Activated CD4-positive, alpha-beta T cell treated with anti-CD3 and anti-CD28 coated beads for 36 hours (primary cell): Measurements from ENCODE around the gene CAPN14. TPM values are rescaled to one million over a fixed set of nuclear protein-coding genes. Genes with fewer than 3 reads are reported as not detected.
"Not testable (repeated sequence)": the region's sequence is repeated elsewhere in the genome, so short reads cannot be mapped to it uniquely, and the experiment has no call there.

ENCODE experiments used
- ATAC-seq: fragments of 200-7000 bp; cut with Tn5 transposase; one replicate; pipeline ENCODE4 v1.10.0; 2021; ENCODE audit warnings: mild to moderate bottlenecking, moderate library complexity
- CTCF ChIA-PET: fragments of 350-600 bp; sonication (Branson Sonifier 250); formaldehyde crosslinking; loops from one replicate; lab custom pipeline; 2021; ENCODE audit warnings: antibody characterized with exemption; lab: Charles Lee
- POLR2A ChIA-PET: fragments of 350-600 bp; sonication (Branson Sonifier 250); formaldehyde crosslinking; loops from one replicate; lab custom pipeline; 2021; ENCODE audit warnings: antibody characterized with exemption, inconsistent platforms; lab: Charles Lee
- DNase-seq: peaks from one replicate; pipeline ENCODE4 v3.0.0-alpha.2; 2020
- H3K27ac Mint-ChIP-seq: one replicate; pipeline ENCODE4 v1.8.0; 2021; ENCODE audit warnings: mixed read lengths
- H3K27me3 Mint-ChIP-seq: one replicate; pipeline ENCODE4 v1.8.0; 2021; ENCODE audit warnings: mixed read lengths
- H3K36me3 Mint-ChIP-seq: one replicate; pipeline ENCODE4 v1.8.0; 2021; ENCODE audit warnings: low read depth, mixed read lengths
- H3K4me1 Mint-ChIP-seq: one replicate; pipeline ENCODE4 v1.8.0; 2021; ENCODE audit warnings: mixed read lengths
- H3K4me3 Mint-ChIP-seq: one replicate; pipeline ENCODE4 v1.8.0; 2021; ENCODE audit warnings: mild to moderate bottlenecking, moderate library complexity, mixed read lengths
- H3K9me3 Mint-ChIP-seq: one replicate; pipeline ENCODE4 v1.8.0; 2021; ENCODE audit warnings: low read depth, mixed read lengths
- intact Hi-C, 2 experiments: fragments of 100-400 bp; cut with DNase I in 1 of 2; cut with micrococcal nuclease in 1 of 2; formaldehyde crosslinking; loops; one replicate each; pipeline versions ENCODE4 v1.14.2 to v1.15.1; 2022 to 2024; cut with DNase I, micrococcal nuclease
- total RNA-seq, 2 experiments: library from RNA; stranded (reverse); gene quantifications; one replicate each; pipeline ENCODE4 v1.2.3, GENCODE V29; 2021

CAPN14 gene
- total RNA-seq, 2 experiments from 2014 or later = 0.51 to 0.64 TPM

- DNase-seq (no peak), ATAC-seq (no peak)
- ChIA-PET CTCF (interaction anchor here (1.0 kb wide), 1 partner anchor 11 kb away, joined by 3 read pairs; no protein-coding TSS in a partner anchor), POLR2A (no interaction called here)
- intact Hi-C loops = no loop called here
- no peaks in the 10 kb centered on the region for H3K9me3 Mint-ChIP-seq
- no peaks in the 10 kb centered on the region for H3K4me1 Mint-ChIP-seq
- no peak overlapping the region for H3K27ac Mint-ChIP-seq
- H3K36me3 Mint-ChIP-seq = no peaks in the 10 kb centered on the region
- no peak overlapping the region for H3K4me3 Mint-ChIP-seq
- no peaks in the 10 kb centered on the region for H3K27me3 Mint-ChIP-seq
Measured at GRCh38 chr2:31191931-31192330, 25.4 kb downstream of the CAPN14 start.

DNA sequence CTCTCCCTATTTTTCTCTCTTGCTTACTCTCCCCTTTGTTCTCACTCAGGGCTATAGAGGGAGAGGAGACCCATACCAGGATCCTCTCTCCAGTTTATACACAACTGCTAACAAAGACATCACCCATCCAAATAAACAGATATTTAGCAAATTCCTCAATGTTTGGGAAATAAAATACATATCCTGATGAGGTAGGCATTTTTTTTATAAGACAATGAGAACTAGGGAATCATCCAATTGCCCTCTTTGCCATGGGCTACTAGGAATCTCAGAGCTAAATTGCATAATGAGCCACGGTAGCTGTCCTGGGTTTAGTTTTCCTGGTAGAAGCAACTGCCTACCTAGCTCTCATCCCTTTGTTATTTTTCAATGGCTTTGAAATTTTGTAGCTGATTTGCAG, 27.1 kb downstream of the CAPN14 start:
- H3K27me3 Mint-ChIP-seq = no peaks in the 10 kb centered on the region
- H3K9me3 Mint-ChIP-seq = no peaks in the 10 kb centered on the region
- H3K36me3 Mint-ChIP-seq = no peaks in the 10 kb centered on the region
- DNase-seq (no peak), ATAC-seq (no peak)
- ChIA-PET POLR2A (no interaction called here), CTCF (interaction anchor here (0.9 kb wide), 1 partner anchor 21 kb away, joined by 3 read pairs; no protein-coding TSS in a partner anchor)
- no peaks in the 10 kb centered on the region for H3K4me1 Mint-ChIP-seq
- no peak overlapping the region for H3K4me3 Mint-ChIP-seq
- intact Hi-C loops = no loop called here
- H3K27ac Mint-ChIP-seq = no peak overlapping the region

GRCh38 chr2:31189141-31189540, 28.2 kb downstream of the CAPN14 start:
- Mint-ChIP-seq H3K27me3 (no peaks in the 10 kb centered on the region), H3K36me3 (no peaks in the 10 kb centered on the region), H3K4me3 (no peak overlapping the region), H3K9me3 (peaks cover 3% of the 10 kb centered on the region), H3K27ac (no peak overlapping the region), H3K4me1 (no peaks in the 10 kb centered on the region)
- intact Hi-C loops = no loop called here
- ChIA-PET POLR2A (no interaction called here), CTCF (no interaction called here)
- DNase-seq (no peak), ATAC-seq (no peak)

DNA sequence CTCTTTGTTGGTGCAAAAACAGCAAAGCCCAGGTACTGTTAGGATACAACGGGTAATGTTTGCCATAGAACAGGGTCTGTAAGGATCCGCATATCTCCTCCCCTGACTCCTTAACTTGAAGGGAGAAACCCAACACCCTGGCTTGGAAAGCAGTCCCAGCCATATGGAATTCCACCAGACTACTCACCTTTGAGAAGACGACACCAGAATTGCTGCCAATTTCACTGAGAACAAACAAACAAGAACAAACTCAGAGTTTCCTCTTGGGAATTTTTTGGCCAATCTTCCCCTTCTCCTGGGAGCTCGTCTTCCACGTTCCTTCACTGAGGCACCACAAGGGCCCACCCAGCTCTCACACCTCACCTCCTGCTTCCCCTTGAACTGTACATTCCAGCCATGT, 29.2 kb downstream of the CAPN14 start:
- Mint-ChIP-seq H3K4me1 (no peaks in the 10 kb centered on the region), H3K4me3 (no peak overlapping the region), H3K27ac (no peak overlapping the region), H3K27me3 (no peaks in the 10 kb centered on the region), H3K36me3 (no peaks in the 10 kb centered on the region), H3K9me3 (peaks cover 3% of the 10 kb centered on the region)
- ChIA-PET POLR2A (no interaction called here), CTCF (interaction anchor here (0.7 to 1.9 kb wide), 3 partner anchors 9 to 18 kb away, joined by 3 to 8 read pairs (median 3); no protein-coding TSS in a partner anchor)
- DNase-seq (no peak), ATAC-seq (no peak)
- intact Hi-C loops = no loop called here

GRCh38 chr2:31187166-31187565, 30.1 kb downstream of the CAPN14 start:
- Mint-ChIP-seq H3K4me1 (no peaks in the 10 kb centered on the region), H3K4me3 (no peak overlapping the region), H3K36me3 (no peaks in the 10 kb centered on the region), H3K27me3 (no peaks in the 10 kb centered on the region), H3K9me3 (peaks cover 3% of the 10 kb centered on the region), H3K27ac (no peak overlapping the region)
- intact Hi-C loops = no loop called here
- ATAC-seq = no peak
- no peak for DNase-seq
- POLR2A ChIA-PET = no interaction called here
- CTCF ChIA-PET = interaction anchor here (0.8 to 1.9 kb wide), 2 partner anchors 10 to 17 kb away, joined by 3 to 8 read pairs; no protein-coding TSS in a partner anchor

GRCh38 chr2:31183973-31184372, 33.3 kb downstream of the CAPN14 start:
- CTCF ChIA-PET = not testable (repeated sequence)

GRCh38 chr2:31176742-31177141, 40.6 kb downstream of the CAPN14 start:
- DNase-seq (no peak), ATAC-seq (no peak)
- intact Hi-C loops = no loop called here
- Mint-ChIP-seq H3K36me3 (no peaks in the 10 kb centered on the region), H3K4me1 (no peaks in the 10 kb centered on the region), H3K27me3 (no peaks in the 10 kb centered on the region), H3K27ac (no peak overlapping the region), H3K4me3 (no peak overlapping the region), H3K9me3 (no peaks in the 10 kb centered on the region)
- ChIA-PET POLR2A (no interaction called here), CTCF (interaction anchor here (0.6 kb wide), 1 partner anchor 290 kb away, joined by 3 read pairs; no protein-coding TSS in a partner anchor)

More at GRCh38 chr2:31183973-31184372, 33.3 kb downstream of the CAPN14 start:
- ATAC-seq, H3K27ac Mint-ChIP-seq, H3K4me3 Mint-ChIP-seq, intact Hi-C loops, H3K4me1 Mint-ChIP-seq, H3K27me3 Mint-ChIP-seq, POLR2A ChIA-PET, H3K36me3 Mint-ChIP-seq, H3K9me3 Mint-ChIP-seq, DNase-seq: not testable (repeated sequence)

GRCh38 chr2:31171142-31171541, 46.2 kb downstream of the CAPN14 start:
- Mint-ChIP-seq H3K9me3 (no peaks in the 10 kb centered on the region), H3K27ac (no peak overlapping the region), H3K4me1 (no peaks in the 10 kb centered on the region), H3K4me3 (no peak overlapping the region), H3K36me3 (no peaks in the 10 kb centered on the region), H3K27me3 (no peaks in the 10 kb centered on the region)
- ChIA-PET CTCF (interaction anchor here (0.5 to 5.0 kb wide), 11 partner anchors 15 to 458 kb away, joined by 3 to 81 read pairs (median 5); no protein-coding TSS in a partner anchor), POLR2A (no interaction called here)
- intact Hi-C loops = no loop called here
- ATAC-seq (no peak), DNase-seq (no peak)

- H3K27me3 Mint-ChIP-seq = no peaks in the 10 kb centered on the region
- ATAC-seq (peak; percentile 88), DNase-seq (peak; percentile 73)
- intact Hi-C loops = loop anchor here (1.0 kb wide), 4 partner anchors 32 to 456 kb away; partner anchors contain the start of gene GALNT14 (in 1 of the 2)
- H3K36me3 Mint-ChIP-seq = no peaks in the 10 kb centered on the region
- ChIA-PET CTCF (interaction anchor here (0.6 to 5.0 kb wide), 30 partner anchors 9 to 1689 kb away, joined by 3 to 81 read pairs (median 4); partner anchors contain the start of gene CAPN14), POLR2A (no interaction called here)
- no peaks in the 10 kb centered on the region for H3K9me3 Mint-ChIP-seq
- H3K4me1 Mint-ChIP-seq = peaks cover under 1% of the 10 kb centered on the region
- no peak overlapping the region for H3K27ac Mint-ChIP-seq
- no peak overlapping the region for H3K4me3 Mint-ChIP-seq
Measured at GRCh38 chr2:31170071-31170698, 47.1 kb downstream of the CAPN14 start.

- no peak overlapping the region for H3K27ac Mint-ChIP-seq
- H3K4me3 Mint-ChIP-seq = no peak overlapping the region
- H3K4me1 Mint-ChIP-seq = peaks cover 4% of the 10 kb centered on the region
- ChIA-PET CTCF (interaction anchor here (0.6 to 5.0 kb wide), 3 partner anchors 313 to 455 kb away, joined by 3 to 81 read pairs (median 3); no protein-coding TSS in a partner anchor), POLR2A (no interaction called here)
- intact Hi-C loops = no loop called here
- H3K27me3 Mint-ChIP-seq = no peaks in the 10 kb centered on the region
- H3K9me3 Mint-ChIP-seq = no peaks in the 10 kb centered on the region
- no peaks in the 10 kb centered on the region for H3K36me3 Mint-ChIP-seq
- ATAC-seq (no peak), DNase-seq (no peak)
Measured at GRCh38 chr2:31168291-31168690, 49.0 kb downstream of the CAPN14 start.

DNA sequence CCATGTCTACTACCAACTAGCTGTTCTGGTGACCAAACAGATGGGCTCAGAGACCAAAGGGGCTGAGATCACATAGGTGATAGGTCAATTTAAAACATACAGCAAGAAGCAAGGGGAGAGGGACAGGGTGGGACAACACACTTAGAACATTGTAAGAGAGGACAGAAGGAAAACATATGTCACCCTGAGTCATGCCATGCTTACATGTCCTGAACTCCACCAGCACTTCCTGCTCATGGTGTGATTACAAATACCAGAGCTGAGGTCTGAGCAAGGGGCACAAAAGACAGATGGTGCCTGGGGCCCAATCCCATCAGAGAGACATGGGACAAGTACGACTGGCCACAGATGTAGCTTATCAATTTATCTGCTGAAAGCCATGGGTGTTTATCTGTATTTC, 50.4 kb downstream of the CAPN14 start:
- Mint-ChIP-seq H3K36me3 (no peaks in the 10 kb centered on the region), H3K4me1 (peaks cover 4% of the 10 kb centered on the region), H3K4me3 (no peak overlapping the region), H3K27me3 (no peaks in the 10 kb centered on the region), H3K9me3 (no peaks in the 10 kb centered on the region), H3K27ac (no peak overlapping the region)
- ChIA-PET POLR2A (interaction anchor here (0.6 kb wide), 1 partner anchor 454 kb away, joined by 3 read pairs; no protein-coding TSS in a partner anchor), CTCF (interaction anchor here (1.1 to 1.2 kb wide), 2 partner anchors 10 to 166 kb away, joined by 3 to 6 read pairs; no protein-coding TSS in a partner anchor)
- ATAC-seq (no peak), DNase-seq (no peak)
- intact Hi-C loops = no loop called here
